Measurements from ENCODE around the gene DOK3. TPM values are rescaled to one million over a fixed set of nuclear protein-coding genes. Genes with fewer than 3 reads are reported as not detected.

The DOK3 gene
- total and polyA plus RNA-seq, 12 donors: 0.74 to 11.4 (median 2.3) TPM

DNA sequence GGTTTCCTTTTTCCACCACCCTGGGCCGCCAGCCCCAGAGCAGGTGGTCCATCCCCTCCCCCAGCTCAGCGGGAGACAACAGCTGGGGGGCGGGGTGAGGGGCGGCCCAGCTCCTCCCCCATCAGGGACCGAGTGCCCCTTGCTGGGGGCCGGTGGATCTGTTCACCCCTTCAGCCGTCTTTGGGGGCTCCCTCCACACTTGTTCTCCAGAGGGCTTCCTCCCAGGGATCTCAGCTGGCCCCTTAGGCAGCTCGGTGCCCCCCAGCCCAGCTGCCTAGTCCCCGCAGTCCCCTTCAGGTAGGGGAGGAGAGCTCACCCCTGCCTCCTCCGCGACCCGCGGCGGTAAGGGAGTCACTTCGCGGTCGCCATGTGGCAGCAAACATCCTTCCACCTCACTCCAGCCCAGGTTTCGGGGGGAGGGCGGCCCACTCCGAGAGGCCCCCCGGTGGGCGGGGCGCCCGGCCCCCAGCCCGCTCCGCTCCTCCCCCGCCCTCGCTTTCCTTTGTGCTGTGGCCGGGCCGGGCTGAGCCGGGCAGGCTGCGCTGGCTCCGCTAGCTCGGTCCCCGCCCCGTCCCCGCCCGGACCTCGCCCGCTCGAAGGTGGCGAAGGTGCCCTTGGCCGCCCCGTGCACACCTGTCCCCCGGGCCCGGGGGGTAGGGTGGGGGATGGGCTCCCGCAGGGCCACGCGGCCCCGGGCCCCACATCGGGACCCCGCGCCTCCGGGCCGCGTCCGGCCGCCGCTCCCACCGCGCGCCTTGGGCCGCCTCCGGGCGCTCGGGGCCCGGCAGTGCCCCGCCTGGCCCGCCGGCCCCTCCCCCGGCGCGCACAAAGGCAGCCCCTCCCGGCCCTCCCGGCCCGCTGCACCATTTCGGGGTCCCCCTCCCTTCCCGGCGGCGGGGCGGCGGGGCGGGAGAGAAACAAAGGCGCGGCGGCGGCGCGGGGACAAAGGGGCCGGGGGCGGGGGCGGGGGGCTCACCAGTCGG is 36.9 kb downstream of the DOK3 start:
- peaks cover 26 to 64% (median 45%) of the 10 kb centered on the region in 9 donors for H3K4me1 ChIP-seq
- H3K36me3 ChIP-seq: peaks cover 0 to 7% (median 0%) of the 10 kb centered on the region in 9 donors
- DNase-seq (no peak), ATAC-seq (peak; percentile 5 to 36 (median 18))
- 2 to 5% methylated on average over 44 to 91 of the region's 93 CpGs for WGBS, 2 donors
- H3K9me3 ChIP-seq: no peaks in the 10 kb centered on the region
- peak overlapping the region; percentile 78 to 93 (median 86) for H3K27ac ChIP-seq
- TF ChIP-seq, protein P1, sequence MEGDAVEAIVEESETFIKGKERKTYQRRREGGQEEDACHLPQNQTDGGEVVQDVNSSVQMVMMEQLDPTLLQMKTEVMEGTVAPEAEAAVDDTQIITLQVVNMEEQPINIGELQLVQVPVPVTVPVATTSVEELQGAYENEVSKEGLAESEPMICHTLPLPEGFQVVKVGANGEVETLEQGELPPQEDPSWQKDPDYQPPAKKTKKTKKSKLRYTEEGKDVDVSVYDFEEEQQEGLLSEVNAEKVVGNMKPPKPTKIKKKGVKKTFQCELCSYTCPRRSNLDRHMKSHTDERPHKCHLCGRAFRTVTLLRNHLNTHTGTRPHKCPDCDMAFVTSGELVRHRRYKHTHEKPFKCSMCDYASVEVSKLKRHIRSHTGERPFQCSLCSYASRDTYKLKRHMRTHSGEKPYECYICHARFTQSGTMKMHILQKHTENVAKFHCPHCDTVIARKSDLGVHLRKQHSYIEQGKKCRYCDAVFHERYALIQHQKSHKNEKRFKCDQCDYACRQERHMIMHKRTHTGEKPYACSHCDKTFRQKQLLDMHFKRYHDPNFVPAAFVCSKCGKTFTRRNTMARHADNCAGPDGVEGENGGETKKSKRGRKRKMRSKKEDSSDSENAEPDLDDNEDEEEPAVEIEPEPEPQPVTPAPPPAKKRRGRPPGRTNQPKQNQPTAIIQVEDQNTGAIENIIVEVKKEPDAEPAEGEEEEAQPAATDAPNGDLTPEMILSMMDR (IDR thresholded peaks at IDR 0.05): peak in 1 of 9 donors; percentile 14
- intact Hi-C loops (cut with DNase I): no loop called here
- H3K4me3 ChIP-seq: peak overlapping the region; percentile 54 to 85 (median 70)
- H3K27me3 ChIP-seq: peaks cover 0 to 47% (median 14%) of the 10 kb centered on the region in 7 donors

DNA sequence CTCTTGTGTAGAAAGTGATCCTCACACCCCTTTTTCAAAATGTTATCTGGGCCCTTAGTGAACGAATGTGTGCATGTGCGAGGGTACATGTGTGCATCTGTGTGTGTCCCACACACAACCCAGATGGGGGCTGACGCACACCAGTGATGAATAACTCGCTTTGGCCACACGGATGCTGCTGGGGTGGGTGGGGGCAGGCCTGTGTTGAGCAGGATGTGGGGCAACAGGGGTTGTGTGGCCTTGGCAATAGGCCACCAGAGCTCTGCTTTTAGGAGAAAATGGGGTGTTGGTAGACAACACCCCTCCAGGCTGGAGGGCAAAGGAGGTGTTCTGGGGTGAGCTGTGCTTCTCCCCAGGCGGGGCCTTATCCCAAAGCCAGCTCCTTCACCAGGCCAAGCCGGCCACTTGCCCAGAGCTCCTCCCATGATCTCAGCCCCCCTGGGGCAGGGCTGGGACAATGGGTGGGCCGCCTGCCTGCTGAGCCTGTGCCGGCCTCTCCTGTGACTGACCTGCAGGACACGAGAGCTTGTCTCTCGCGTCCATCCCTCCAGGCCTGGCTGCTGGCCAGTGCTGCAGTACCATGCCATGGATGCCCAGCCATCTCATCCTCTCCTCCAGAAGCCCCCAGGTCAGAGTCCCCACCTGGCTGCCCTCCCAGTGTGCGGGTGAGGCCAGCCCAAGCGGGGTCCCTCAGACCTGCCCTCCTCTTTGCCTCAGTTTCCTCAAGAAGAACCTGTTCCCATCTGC is 37.8 kb downstream of the DOK3 start:
- Histone ChIP-seq H3K9me3 (no peaks in the 10 kb centered on the region), H3K4me3 (peak overlapping the region; percentile 54 to 85 (median 70)), H3K27ac (peak overlapping the region; percentile 78 to 93 (median 86)), H3K4me1 (peaks cover 26 to 62% (median 45%) of the 10 kb centered on the region in 9 donors), H3K36me3 (peaks cover 0 to 17% (median 5%) of the 10 kb centered on the region in 9 donors), H3K27me3 (peaks cover 0 to 47% (median 14%) of the 10 kb centered on the region in 7 donors)
- peak; percentile 62 to 77 for DNase-seq
- TF ChIP-seq, protein P1 (IDR thresholded peaks at IDR 0.05): no peak
- WGBS, 2 donors: 48 to 58% methylated on average over 14 of the region's 14 CpGs
- intact Hi-C loops (cut with DNase I): no loop called here
- peak; percentile 44 to 76 (median 60) for ATAC-seq

DNA sequence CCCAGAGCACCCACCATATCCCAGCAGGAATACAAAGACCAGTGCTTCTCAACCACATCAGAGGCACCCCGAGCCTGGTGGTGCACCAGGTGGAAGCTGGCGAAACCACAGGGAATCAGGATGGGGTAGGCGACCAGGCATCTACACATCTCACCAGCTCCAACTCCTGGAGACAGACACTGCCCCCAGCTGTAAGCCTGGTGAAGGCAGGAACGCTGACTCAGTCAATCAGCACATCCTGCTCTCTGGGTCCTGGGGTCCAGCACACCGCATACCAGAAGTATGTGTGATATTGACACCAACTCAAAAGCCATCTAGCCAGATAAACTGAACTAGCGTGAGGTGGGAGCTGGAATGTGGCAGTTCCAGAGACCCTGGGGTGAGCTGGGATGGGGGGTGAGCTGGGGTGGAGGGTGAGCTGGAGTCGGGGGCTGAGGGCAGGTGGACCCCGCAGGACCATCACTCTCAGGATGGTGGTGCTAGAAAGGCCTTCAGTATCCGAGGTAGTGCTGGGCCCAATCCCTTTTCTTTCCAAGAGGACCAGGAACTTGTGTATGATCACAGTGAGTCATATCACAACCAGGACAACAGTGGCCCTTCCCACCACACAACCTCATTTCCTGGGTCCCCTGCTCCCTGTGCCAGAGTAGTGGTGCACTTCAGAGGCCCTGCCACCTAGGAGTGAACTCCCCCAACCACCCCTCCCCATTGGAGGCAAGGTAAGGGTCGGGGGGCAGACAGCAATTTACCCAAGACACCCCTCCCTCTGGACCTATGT is 38.7 kb downstream of the DOK3 start:
- Histone ChIP-seq H3K27ac (peak overlapping the region; percentile 12 to 93 (median 86)), H3K27me3 (peaks cover 0 to 47% (median 14%) of the 10 kb centered on the region in 7 donors), H3K36me3 (peaks cover 0 to 25% (median 14%) of the 10 kb centered on the region in 9 donors), H3K4me1 (peaks cover 26 to 56% (median 45%) of the 10 kb centered on the region in 9 donors), H3K9me3 (no peaks in the 10 kb centered on the region), H3K4me3 (peak overlapping the region in 3 of 10 donors; percentile 54 to 71 (median 69))
- intact Hi-C loops (cut with DNase I): no loop called here
- no peak for DNase-seq
- WGBS, 2 donors: 83 to 86% methylated on average over 10 of the region's 10 CpGs
- TF ChIP-seq, protein P1 (IDR thresholded peaks at IDR 0.05): no peak
- no peak for ATAC-seq

Data from heart right ventricle (tissue), 16 donors.